Epithelial cell of esophagus (primary cell): ENCODE data around the gene ANO6.
A peak's percentile ranks its signal among the peaks of the same experiment; 100 is the strongest.

Experiments
- DNase-seq: peaks from one replicate; pipeline ENCODE4 v3.0.0; 2010; ENCODE audit warnings: low read depth
- H3K4me3 ChIP-seq: 2 replicates; pipeline ENCODE4 v1.5.1; 2011; ENCODE audit warnings: mild to moderate bottlenecking, low read length, control low read depth
- CTCF ChIP-seq: IDR thresholded peaks from 2 replicates; pipeline ENCODE4 v1.5.1; 2011; ENCODE audit warnings: low read depth, mild to moderate bottlenecking, low read length, control low read depth, inconsistent platforms; ENCODE audit not compliant: insufficient read depth; ENCODE audit errors: missing control alignments

Gene ANO6

GRCh38 chr12:45338272-45338671, 122.4 kb downstream of the ANO6 start:
- DNase-seq: no peak
- TF ChIP-seq CTCF: no peak

GRCh38 chr12:45339035-45339434, 123.1 kb downstream of the ANO6 start:
- H3K4me3 ChIP-seq: no peak overlapping the region
- TF ChIP-seq CTCF: no peak
- peak; percentile 40 for DNase-seq

More at GRCh38 chr12:45338272-45338671, 122.4 kb downstream of the ANO6 start:
- H3K4me3 ChIP-seq: no peak overlapping the region

- no peak overlapping the region for H3K4me3 ChIP-seq
- no peak for DNase-seq
- no peak for TF ChIP-seq CTCF
Measured at GRCh38 chr12:45342171-45342570, 126.3 kb downstream of the ANO6 start.

- no peak for DNase-seq
- H3K4me3 ChIP-seq: no peak overlapping the region
- no peak for TF ChIP-seq CTCF
Measured at GRCh38 chr12:45342848-45343247, 127.0 kb downstream of the ANO6 start.

- DNase-seq: peak; percentile 42
- H3K4me3 ChIP-seq: no peak overlapping the region
- no peak for TF ChIP-seq CTCF
Measured at GRCh38 chr12:45343269-45344051, 127.6 kb downstream of the ANO6 start.

GRCh38 chr12:45348311-45348710, 132.4 kb downstream of the ANO6 start:
- TF ChIP-seq CTCF: no peak
- no peak overlapping the region for H3K4me3 ChIP-seq
- DNase-seq: no peak

GRCh38 chr12:45348986-45349385, 133.1 kb downstream of the ANO6 start:
- DNase-seq: no peak
- H3K4me3 ChIP-seq: no peak overlapping the region
- TF ChIP-seq CTCF: no peak
